Embryonic facial prominence (tissue), 1 donor: ENCODE measurements around the gene ZBTB26.
A peak's percentile ranks its signal among the peaks of the same experiment; 100 is the strongest.
"Not testable (repeated sequence)": the region's sequence is repeated elsewhere in the genome, so short reads cannot be mapped to it uniquely, and the experiment has no call there.

Experiments
- DNase-seq: peaks from one replicate; pipeline ENCODE4 v3.0.0-alpha.2; 2016; ENCODE audit errors: extremely low spot score

ZBTB26 gene

GRCh38 chr9:122923947-122924346 is 7.4 kb downstream of the ZBTB26 start:
- DNase-seq: no peak

- no peak for DNase-seq
Observed at GRCh38 chr9:122922713-122923112, 8.6 kb downstream of the ZBTB26 start.

GRCh38 chr9:122918310-122918709 is 13.0 kb downstream of the ZBTB26 start:
- DNase-seq: no peak

- peak; percentile 56 for DNase-seq
Observed at GRCh38 chr9:122912964-122913673, 18.2 kb downstream of the ZBTB26 start, which contains the start of gene ZBTB6. Gene ZBTB6, minus strand, starts transcription at chr9:122913323. Its CDS starts 1,251 bp downstream, at chr9:122912072.

GRCh38 chr9:122912671-122912963 is 18.7 kb downstream of the ZBTB26 start:
- DNase-seq: no peak

- DNase-seq: not testable (repeated sequence)
Observed at GRCh38 chr9:122906122-122906521, 25.2 kb downstream of the ZBTB26 start.

- peak; percentile 100 for DNase-seq
Observed at GRCh38 chr9:122904823-122905710, 26.2 kb downstream of the ZBTB26 start, which contains the start of gene RC3H2. Gene RC3H2, minus strand, starts transcription at chr9:122905359. Its CDS starts 7,850 bp downstream, at chr9:122897509.

GRCh38 chr9:122904466-122904822 is 26.9 kb downstream of the ZBTB26 start:
- DNase-seq: no peak

- no peak for DNase-seq
Observed at GRCh38 chr9:122900791-122901190, 30.5 kb downstream of the ZBTB26 start.

- DNase-seq: no peak
Observed at GRCh38 chr9:122897969-122898368, 33.3 kb downstream of the ZBTB26 start.

GRCh38 chr9:122888480-122888879 is 42.8 kb downstream of the ZBTB26 start:
- no peak for DNase-seq

- no peak for DNase-seq
Observed at GRCh38 chr9:122883125-122883524, 48.2 kb downstream of the ZBTB26 start.

- DNase-seq: no peak
Observed at GRCh38 chr9:122879443-122879842, 51.9 kb downstream of the ZBTB26 start.

GRCh38 chr9:122875523-122875922 is 55.8 kb downstream of the ZBTB26 start:
- no peak for DNase-seq

- DNase-seq: not testable (repeated sequence)
Observed at GRCh38 chr9:122867276-122867675, 64.0 kb downstream of the ZBTB26 start.

- no peak for DNase-seq
Observed at GRCh38 chr9:122866079-122866478, 65.2 kb downstream of the ZBTB26 start.
